Suprapubic skin (tissue), 4 donors: ENCODE data around the gene ZNF81.
"Not testable (repeated sequence)": the region's sequence is repeated elsewhere in the genome, so short reads cannot be mapped to it uniquely, and the experiment has no call there.

Experiments used
- CTCF ChIP-seq, 2 donors: fragments of 200-600 bp in 1 of 2; fragments of 450-650 bp in 1 of 2; sonication (generic) in 1 of 2; IDR thresholded peaks; one replicate each; pipeline ENCODE4 v1.5.1; 2016 to 2019; ENCODE audit warnings: antibody characterized with exemption in 2 of 2, mild to moderate bottlenecking in 1 of 2, moderate library complexity in 1 of 2
- POLR2A ChIP-seq, 2 donors: fragments of 450-650 bp; IDR thresholded peaks; one replicate each; pipeline ENCODE4 v1.6.1; 2017; ENCODE audit warnings: antibody characterized with exemption in 2 of 2, mild to moderate bottlenecking in 2 of 2, moderate library complexity in 2 of 2
- POLR2AphosphoS5 ChIP-seq, 3 donors: sonication (generic); formaldehyde crosslinking; IDR thresholded peaks; one replicate each; pipeline ENCODE4 v1.6.1; 2017; ENCODE audit warnings: antibody characterized with exemption in 3 of 3

- TF ChIP-seq POLR2A, CTCF, POLR2AphosphoS5 (IDR thresholded peaks at IDR 0.05): not testable (repeated sequence)
These were observed 30.9 kb upstream of the ZNF81 start for GRCh38 chrX:47805844-47806243.
